Mammary epithelial cell (primary cell): ENCODE measurements around the gene GPR89B.
"Not testable (repeated sequence)": the region's sequence is repeated elsewhere in the genome, so short reads cannot be mapped to it uniquely, and the experiment has no call there.

Experiments used
- EZH2 ChIP-seq: IDR thresholded peaks from 2 replicates; pipeline ENCODE4 v1.6.1; 2012; ENCODE audit warnings: low read length, inconsistent platforms, borderline replicate concordance
- TF ChIP-seq, protein P1 (sequence below), 2 donors: IDR thresholded peaks in 1 of 2; conservative IDR thresholded peaks in 1 of 2; 2 replicates each; pipeline ENCODE4 v1.5.1; 2011 to 2012; ENCODE audit warnings: inconsistent platforms in 2 of 2, low read length in 2 of 2, mild to moderate bottlenecking in 2 of 2, control low read depth in 1 of 2, low read depth in 1 of 2; ENCODE audit not compliant: insufficient read depth in 1 of 2; ENCODE audit errors: extremely low read depth in 1 of 2

GRCh38 chr1:148024918-148025317 is 96.7 kb downstream of the GPR89B start:
- TF ChIP-seq EZH2: not testable (repeated sequence)
- TF ChIP-seq, protein P1, sequence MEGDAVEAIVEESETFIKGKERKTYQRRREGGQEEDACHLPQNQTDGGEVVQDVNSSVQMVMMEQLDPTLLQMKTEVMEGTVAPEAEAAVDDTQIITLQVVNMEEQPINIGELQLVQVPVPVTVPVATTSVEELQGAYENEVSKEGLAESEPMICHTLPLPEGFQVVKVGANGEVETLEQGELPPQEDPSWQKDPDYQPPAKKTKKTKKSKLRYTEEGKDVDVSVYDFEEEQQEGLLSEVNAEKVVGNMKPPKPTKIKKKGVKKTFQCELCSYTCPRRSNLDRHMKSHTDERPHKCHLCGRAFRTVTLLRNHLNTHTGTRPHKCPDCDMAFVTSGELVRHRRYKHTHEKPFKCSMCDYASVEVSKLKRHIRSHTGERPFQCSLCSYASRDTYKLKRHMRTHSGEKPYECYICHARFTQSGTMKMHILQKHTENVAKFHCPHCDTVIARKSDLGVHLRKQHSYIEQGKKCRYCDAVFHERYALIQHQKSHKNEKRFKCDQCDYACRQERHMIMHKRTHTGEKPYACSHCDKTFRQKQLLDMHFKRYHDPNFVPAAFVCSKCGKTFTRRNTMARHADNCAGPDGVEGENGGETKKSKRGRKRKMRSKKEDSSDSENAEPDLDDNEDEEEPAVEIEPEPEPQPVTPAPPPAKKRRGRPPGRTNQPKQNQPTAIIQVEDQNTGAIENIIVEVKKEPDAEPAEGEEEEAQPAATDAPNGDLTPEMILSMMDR (conservative IDR thresholded peaks at IDR 0.05 in 1 of 2, IDR thresholded peaks at IDR 0.05 in 1 of 2; ENCODE audit: extremely low read depth in 1 of 2, insufficient read depth in 1 of 2, low read depth in 1 of 2, low read length in 2 of 2): not testable (repeated sequence)
